ENCODE data around the gene RUBCNL. TPM values are rescaled to one million over a fixed set of nuclear protein-coding genes. Genes with fewer than 3 reads are reported as not detected.

RUBCNL gene
- total and polyA plus RNA-seq, 2 of the 8 experiments (the other 6 are each of a cell fraction or from before 2014, with no cell fraction given) = 2.6 to 4.9 TPM

DNA sequence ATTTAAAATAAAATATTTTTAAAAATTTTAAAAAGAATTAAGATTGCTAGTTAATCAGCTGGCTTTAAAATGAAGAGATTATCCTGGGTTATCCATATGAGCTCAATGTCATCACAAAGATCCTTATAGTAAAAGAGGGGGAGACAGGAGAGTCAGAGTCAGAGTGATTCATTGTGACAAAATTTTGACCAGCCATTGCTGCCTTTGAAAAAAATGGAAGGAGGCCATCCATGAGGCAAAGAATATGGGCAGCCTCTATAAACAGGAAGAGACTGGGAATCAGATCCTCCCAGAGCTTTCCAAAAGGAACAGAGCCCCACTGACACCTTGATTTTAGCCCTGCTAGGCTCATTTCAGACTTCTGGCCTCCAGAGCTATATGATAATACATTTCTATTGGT lies 9.3 kb upstream of the RUBCNL start:
- Histone ChIP-seq H3K4me1 (replicated peaks in 1 of 4; ENCODE audit: control insufficient read depth in 3 of 4, insufficient read depth in 4 of 4, low read length in 3 of 4) (no peaks in the 10 kb centered on the region), H4K91ac (replicated peaks; ENCODE audit: insufficient read length, low read length) (no peak overlapping the region), H3K79me1 (ENCODE audit: low read depth, low read length) (no peaks in the 10 kb centered on the region), H2BK120ac (replicated peaks; ENCODE audit: low read depth, low read length) (no peak overlapping the region), H2BK12ac (ENCODE audit: low read depth, low read length) (no peak overlapping the region), H3K27me3 (replicated peaks in 1 of 4; ENCODE audit: control insufficient read depth in 3 of 4, extremely low read depth in 1 of 4, insufficient read depth in 3 of 4, low read length in 3 of 4) (no peaks in the 10 kb centered on the region), H3K4ac (replicated peaks; ENCODE audit: insufficient read length, low read depth, low read length) (no peak overlapping the region), H3K18ac (ENCODE audit: extremely low read depth, low read length) (no peak overlapping the region), H3K23me2 (ENCODE audit: low read depth, low read length) (no peaks in the 10 kb centered on the region), H3K79me2 (ENCODE audit: control insufficient read depth in 1 of 2, insufficient read depth in 2 of 2, low read length in 2 of 2) (no peaks in the 10 kb centered on the region), H3K56ac (replicated peaks; ENCODE audit: insufficient read length, low read depth, low read length) (no peak overlapping the region), H3K36me3 (ENCODE audit: control insufficient read depth in 2 of 4, insufficient read depth in 4 of 4, low read length in 3 of 4) (no peaks in the 10 kb centered on the region), H3K23ac (ENCODE audit: insufficient read length) (no peak overlapping the region), H4K5ac (ENCODE audit: insufficient read length, low read depth, low read length) (no peak overlapping the region), H2AK5ac (ENCODE audit: low read depth, low read length) (no peak overlapping the region), H3K9ac (replicated peaks in 1 of 4; ENCODE audit: extremely low read depth in 1 of 4, low read depth in 3 of 4, low read length in 3 of 4) (no peak overlapping the region), H2AFZ (ENCODE audit: low read length) (no peak overlapping the region), H4K20me1 (replicated peaks in 1 of 2; ENCODE audit: control insufficient read depth in 1 of 2, insufficient read depth in 2 of 2, low read length in 2 of 2) (no peaks in the 10 kb centered on the region), H3K14ac (ENCODE audit: insufficient read length) (no peak overlapping the region), H2BK20ac (ENCODE audit: low read length) (no peak overlapping the region), H4K8ac (ENCODE audit: extremely low read depth, insufficient read depth, low read length) (no peak overlapping the region), H2BK15ac (ENCODE audit: low read length) (no peak overlapping the region), H3K4me3 (ENCODE audit: extremely low read depth in 1 of 4, insufficient read depth in 2 of 4, low read depth in 3 of 4, low read length in 4 of 4) (no peak overlapping the region), H3K27ac (ENCODE audit: low read depth, low read length) (no peak overlapping the region), H3K4me2 (ENCODE audit: insufficient read depth in 1 of 2, low read depth in 2 of 2, low read length in 2 of 2) (no peak overlapping the region), H3K9me3 (ENCODE audit: insufficient read depth in 2 of 2, low read depth in 1 of 2, low read length in 1 of 2) (no peaks in the 10 kb centered on the region), H2BK5ac (ENCODE audit: low read depth, low read length) (no peak overlapping the region)
- POLR2A ChIA-PET (ENCODE audit: partially characterized antibody) = interaction anchor here (0.9 kb wide), 1 partner anchor 9 kb away, joined by 3 read pairs; the partner anchor contains the start of gene RUBCNL
- no peak for TF ChIP-seq RXRA (IDR thresholded peaks at IDR 0.05; ENCODE audit: insufficient read depth, low read depth, low read length)
- TF ChIP-seq POLR2AphosphoS5 (IDR thresholded peaks at IDR 0.05; ENCODE audit: low read depth, low read length) = no peak
- TF ChIP-seq CTBP2 (IDR thresholded peaks at IDR 0.05; ENCODE audit: borderline replicate concordance, insufficient read depth, insufficient read length, low read length) = no peak
- no peak for TF ChIP-seq SAP30 (IDR thresholded peaks at IDR 0.05; ENCODE audit: insufficient read depth, insufficient replicate concordance, low read length)
- no peak for TF ChIP-seq YY1 (IDR thresholded peaks at IDR 0.05; ENCODE audit: low read depth, low read length)
- TF ChIP-seq CHD1 (IDR thresholded peaks at IDR 0.05; ENCODE audit: low read depth, low read length) = no peak
- TF ChIP-seq SP1 (IDR thresholded peaks at IDR 0.05; ENCODE audit: low read depth, low read length) = no peak
- no peak for TF ChIP-seq TAF7 (optimal IDR thresholded peaks at IDR 0.05; ENCODE audit: borderline replicate concordance, low read depth, low read length)
- DNase-seq (ENCODE audit: low read depth in 1 of 2, low spot score in 2 of 2) (no peak), FAIRE-seq (no peak)
- CTCF ChIA-PET (ENCODE audit: partially characterized antibody) = interaction anchor here (1.8 kb wide), 1 partner anchor 270 kb away, joined by 3 read pairs; no protein-coding TSS in a partner anchor

Measured in H1 (cell line).